ENCODE data around the gene TTC28. TPM values are rescaled to one million over a fixed set of nuclear protein-coding genes. Genes with fewer than 3 reads are reported as not detected.

Gene TTC28
- total RNA-seq, 1 experiment from 2014 or later, result 0.12 TPM

DNA sequence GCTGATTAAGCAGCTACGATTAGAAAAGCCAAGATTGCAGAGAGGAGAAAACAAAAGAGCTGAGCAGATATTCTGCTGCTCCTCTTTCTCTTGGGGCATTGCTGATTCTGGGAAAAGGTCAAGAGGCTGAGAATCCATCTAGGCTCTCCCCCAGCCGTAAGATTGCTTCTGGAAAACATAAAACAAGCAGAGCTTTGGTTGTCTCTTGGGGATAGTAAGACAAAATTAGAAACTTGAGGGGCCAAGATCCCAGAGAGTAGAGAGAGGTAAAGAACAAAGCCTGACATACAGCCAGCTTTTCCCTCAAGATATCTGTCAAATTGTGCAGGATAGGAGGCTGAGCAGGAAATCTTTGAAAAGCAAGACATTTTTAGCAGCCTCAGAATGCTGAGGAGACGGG is 158.2 kb downstream of the TTC28 start:
- CTCF ChIA-PET, result no interaction called here
- H3K9me3 ChIP-seq (ENCODE audit: control insufficient read depth in 1 of 2, insufficient read depth in 1 of 2, low read depth in 1 of 2, low read length in 2 of 2), result no peaks in the 10 kb centered on the region
- no TSS peak for BruUV-seq (replicated peaks)

DNA sequence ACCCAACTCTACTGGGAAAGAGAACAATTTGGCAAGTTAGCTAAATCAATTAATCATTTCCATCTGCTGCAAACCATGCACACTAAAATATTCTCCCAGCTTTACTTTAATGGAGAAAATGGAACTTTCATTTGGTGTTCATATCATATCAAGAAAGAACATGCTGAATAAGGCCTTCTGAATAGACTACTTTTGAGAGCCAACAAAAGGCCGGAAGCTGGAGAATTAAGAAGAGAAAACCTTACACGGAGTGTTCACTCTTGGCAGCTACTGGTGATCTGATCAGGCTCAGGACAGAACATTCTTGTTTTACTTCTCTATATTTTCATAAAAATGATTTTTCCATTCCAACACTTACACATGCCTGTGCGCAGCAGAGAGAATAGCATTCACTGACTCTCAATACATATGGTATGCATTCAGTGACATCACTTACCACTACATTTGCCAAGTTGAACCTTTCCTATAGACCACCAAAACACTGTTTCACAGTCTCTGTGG is 165.3 kb downstream of the TTC28 start:
- Histone ChIP-seq H3K9ac (ENCODE audit: low read length) (no peak overlapping the region), H3K27ac (ENCODE audit: low read depth, low read length) (no peak overlapping the region), H2AFZ (ENCODE audit: low read depth, low read length, poor library complexity, severe bottlenecking) (no peak overlapping the region), H3K27me3 (ENCODE audit: insufficient read depth, low read length) (peaks cover 45% of the 10 kb centered on the region), H3K4me3 (replicated peaks in 1 of 2; ENCODE audit: low read depth in 1 of 2, low read length in 2 of 2) (no peak overlapping the region), H3K36me3 (ENCODE audit: control insufficient read depth in 1 of 2, insufficient read depth in 2 of 2, low read length in 2 of 2) (no peaks in the 10 kb centered on the region), H4K20me1 (ENCODE audit: insufficient read depth) (no peaks in the 10 kb centered on the region), H3K4me1 (ENCODE audit: control insufficient read depth in 1 of 2, insufficient read depth in 2 of 2, low read length in 2 of 2) (no peaks in the 10 kb centered on the region), H3K79me2 (ENCODE audit: insufficient read depth, low read length) (no peaks in the 10 kb centered on the region), H3K9me3 (ENCODE audit: control insufficient read depth in 1 of 2, insufficient read depth in 1 of 2, low read depth in 1 of 2, low read length in 2 of 2) (no peaks in the 10 kb centered on the region), H3K9me2 (ENCODE audit: insufficient read depth) (no peaks in the 10 kb centered on the region), H3K4me2 (ENCODE audit: low read length) (no peak overlapping the region)
- intact Hi-C loops (cut with micrococcal nuclease), result no loop called here
- RAD21 ChIA-PET (ENCODE audit: low non-redundant PET in 1 of 2, low total read pairs in 2 of 2, uncharacterized antibody in 2 of 2, unreplicated experiment in 2 of 2), result no interaction called here
- CTCF ChIA-PET, result no interaction called here
- TF ChIP-seq EGR1 (IDR thresholded peaks at IDR 0.05; ENCODE audit: low read depth) (no peak), ELF1 (IDR thresholded peaks at IDR 0.05; ENCODE audit: borderline replicate concordance, low read depth) (no peak), POLR2AphosphoS5 (IDR thresholded peaks at IDR 0.05; ENCODE audit: low read depth, low read length) (no peak), CEBPB (IDR thresholded peaks at IDR 0.05; ENCODE audit: low read depth) (no peak), RAD21 (IDR thresholded peaks at IDR 0.05; ENCODE audit: low read depth) (no peak), SP1 (IDR thresholded peaks at IDR 0.05; ENCODE audit: low read depth) (no peak), CBX3 (IDR thresholded peaks at IDR 0.05; ENCODE audit: low read depth) (no peak), SIN3A (IDR thresholded peaks at IDR 0.05; ENCODE audit: low read depth) (no peak), ZNF274 (IDR thresholded peaks at IDR 0.05; ENCODE audit: low read depth, low read length) (no peak), SRF (IDR thresholded peaks at IDR 0.05; ENCODE audit: low read depth) (no peak), YY1 (IDR thresholded peaks at IDR 0.05; ENCODE audit: extremely low read depth, insufficient replicate concordance, low read depth, low read length) (no peak)
- TF ChIP-seq, protein P1, sequence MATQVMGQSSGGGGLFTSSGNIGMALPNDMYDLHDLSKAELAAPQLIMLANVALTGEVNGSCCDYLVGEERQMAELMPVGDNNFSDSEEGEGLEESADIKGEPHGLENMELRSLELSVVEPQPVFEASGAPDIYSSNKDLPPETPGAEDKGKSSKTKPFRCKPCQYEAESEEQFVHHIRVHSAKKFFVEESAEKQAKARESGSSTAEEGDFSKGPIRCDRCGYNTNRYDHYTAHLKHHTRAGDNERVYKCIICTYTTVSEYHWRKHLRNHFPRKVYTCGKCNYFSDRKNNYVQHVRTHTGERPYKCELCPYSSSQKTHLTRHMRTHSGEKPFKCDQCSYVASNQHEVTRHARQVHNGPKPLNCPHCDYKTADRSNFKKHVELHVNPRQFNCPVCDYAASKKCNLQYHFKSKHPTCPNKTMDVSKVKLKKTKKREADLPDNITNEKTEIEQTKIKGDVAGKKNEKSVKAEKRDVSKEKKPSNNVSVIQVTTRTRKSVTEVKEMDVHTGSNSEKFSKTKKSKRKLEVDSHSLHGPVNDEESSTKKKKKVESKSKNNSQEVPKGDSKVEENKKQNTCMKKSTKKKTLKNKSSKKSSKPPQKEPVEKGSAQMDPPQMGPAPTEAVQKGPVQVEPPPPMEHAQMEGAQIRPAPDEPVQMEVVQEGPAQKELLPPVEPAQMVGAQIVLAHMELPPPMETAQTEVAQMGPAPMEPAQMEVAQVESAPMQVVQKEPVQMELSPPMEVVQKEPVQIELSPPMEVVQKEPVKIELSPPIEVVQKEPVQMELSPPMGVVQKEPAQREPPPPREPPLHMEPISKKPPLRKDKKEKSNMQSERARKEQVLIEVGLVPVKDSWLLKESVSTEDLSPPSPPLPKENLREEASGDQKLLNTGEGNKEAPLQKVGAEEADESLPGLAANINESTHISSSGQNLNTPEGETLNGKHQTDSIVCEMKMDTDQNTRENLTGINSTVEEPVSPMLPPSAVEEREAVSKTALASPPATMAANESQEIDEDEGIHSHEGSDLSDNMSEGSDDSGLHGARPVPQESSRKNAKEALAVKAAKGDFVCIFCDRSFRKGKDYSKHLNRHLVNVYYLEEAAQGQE (IDR thresholded peaks at IDR 0.05; ENCODE audit: low read depth), result no peak
- TF ChIP-seq, protein P2, sequence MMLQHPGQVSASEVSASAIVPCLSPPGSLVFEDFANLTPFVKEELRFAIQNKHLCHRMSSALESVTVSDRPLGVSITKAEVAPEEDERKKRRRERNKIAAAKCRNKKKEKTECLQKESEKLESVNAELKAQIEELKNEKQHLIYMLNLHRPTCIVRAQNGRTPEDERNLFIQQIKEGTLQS (IDR thresholded peaks at IDR 0.05), result no peak
- TF ChIP-seq, protein P3, sequence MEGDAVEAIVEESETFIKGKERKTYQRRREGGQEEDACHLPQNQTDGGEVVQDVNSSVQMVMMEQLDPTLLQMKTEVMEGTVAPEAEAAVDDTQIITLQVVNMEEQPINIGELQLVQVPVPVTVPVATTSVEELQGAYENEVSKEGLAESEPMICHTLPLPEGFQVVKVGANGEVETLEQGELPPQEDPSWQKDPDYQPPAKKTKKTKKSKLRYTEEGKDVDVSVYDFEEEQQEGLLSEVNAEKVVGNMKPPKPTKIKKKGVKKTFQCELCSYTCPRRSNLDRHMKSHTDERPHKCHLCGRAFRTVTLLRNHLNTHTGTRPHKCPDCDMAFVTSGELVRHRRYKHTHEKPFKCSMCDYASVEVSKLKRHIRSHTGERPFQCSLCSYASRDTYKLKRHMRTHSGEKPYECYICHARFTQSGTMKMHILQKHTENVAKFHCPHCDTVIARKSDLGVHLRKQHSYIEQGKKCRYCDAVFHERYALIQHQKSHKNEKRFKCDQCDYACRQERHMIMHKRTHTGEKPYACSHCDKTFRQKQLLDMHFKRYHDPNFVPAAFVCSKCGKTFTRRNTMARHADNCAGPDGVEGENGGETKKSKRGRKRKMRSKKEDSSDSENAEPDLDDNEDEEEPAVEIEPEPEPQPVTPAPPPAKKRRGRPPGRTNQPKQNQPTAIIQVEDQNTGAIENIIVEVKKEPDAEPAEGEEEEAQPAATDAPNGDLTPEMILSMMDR (IDR thresholded peaks at IDR 0.05 in 2 of 3, conservative IDR thresholded peaks at IDR 0.05 in 1 of 3; ENCODE audit: borderline replicate concordance in 1 of 3, insufficient read depth in 1 of 3, low read depth in 2 of 3, low read length in 2 of 3), result no peak
- BruUV-seq (replicated peaks), result no TSS peak
- ATAC-seq, result no peak
- POLR2A ChIA-PET, result no interaction called here
- DNase-seq (ENCODE audit: low read depth, low spot score), result no peak

More for the DNA sequence above, 158.2 kb downstream of the TTC28 start:
- Histone ChIP-seq H3K27me3 (ENCODE audit: insufficient read depth, low read length) (peaks cover 71% of the 10 kb centered on the region), H3K27ac (ENCODE audit: low read depth, low read length) (no peak overlapping the region), H3K36me3 (ENCODE audit: control insufficient read depth in 1 of 2, insufficient read depth in 2 of 2, low read length in 2 of 2) (no peaks in the 10 kb centered on the region), H3K9ac (ENCODE audit: low read length) (no peak overlapping the region), H3K4me3 (replicated peaks in 1 of 2; ENCODE audit: low read depth in 1 of 2, low read length in 2 of 2) (no peak overlapping the region), H3K4me1 (ENCODE audit: control insufficient read depth in 1 of 2, insufficient read depth in 2 of 2, low read length in 2 of 2) (no peaks in the 10 kb centered on the region), H3K9me2 (ENCODE audit: insufficient read depth) (no peaks in the 10 kb centered on the region), H2AFZ (ENCODE audit: low read depth, low read length, poor library complexity, severe bottlenecking) (no peak overlapping the region), H3K4me2 (ENCODE audit: low read length) (no peak overlapping the region), H3K79me2 (ENCODE audit: insufficient read depth, low read length) (no peaks in the 10 kb centered on the region), H4K20me1 (ENCODE audit: insufficient read depth) (no peaks in the 10 kb centered on the region)
- ChIA-PET RAD21 (ENCODE audit: low non-redundant PET in 1 of 2, low total read pairs in 2 of 2, uncharacterized antibody in 2 of 2, unreplicated experiment in 2 of 2) (no interaction called here), POLR2A (no interaction called here)
- TF ChIP-seq EZH2phosphoT487 (IDR thresholded peaks at IDR 0.05; ENCODE audit: borderline replicate concordance) (no peak), CEBPB (IDR thresholded peaks at IDR 0.05; ENCODE audit: low read depth) (no peak), SRF (IDR thresholded peaks at IDR 0.05; ENCODE audit: low read depth) (no peak), POLR2AphosphoS5 (IDR thresholded peaks at IDR 0.05; ENCODE audit: low read depth, low read length) (no peak), ELF1 (IDR thresholded peaks at IDR 0.05; ENCODE audit: borderline replicate concordance, low read depth) (no peak)
- intact Hi-C loops (cut with micrococcal nuclease), result no loop called here
- ATAC-seq (no peak), DNase-seq (ENCODE audit: low read depth, low spot score) (no peak)
